ENCODE data around the gene GFER. TPM values are rescaled to one million over a fixed set of nuclear protein-coding genes. Genes with fewer than 3 reads are reported as not detected.

GFER gene
- total and polyA plus RNA-seq, 2 of the 8 experiments (the other 6 are each of a cell fraction or from before 2014, with no cell fraction given): 17.7 to 37.9 TPM

- Histone ChIP-seq H2BK15ac (ENCODE audit: low read length) (no peak overlapping the region), H3K18ac (ENCODE audit: extremely low read depth, low read length) (no peak overlapping the region), H3K4me3 (ENCODE audit: extremely low read depth in 1 of 4, insufficient read depth in 2 of 4, low read depth in 3 of 4, low read length in 4 of 4) (no peak overlapping the region), H3K56ac (replicated peaks; ENCODE audit: insufficient read length, low read depth, low read length) (no peak overlapping the region), H3K79me1 (ENCODE audit: low read depth, low read length) (no peaks in the 10 kb centered on the region), H3K27ac (ENCODE audit: low read depth, low read length) (no peak overlapping the region), H3K4ac (replicated peaks; ENCODE audit: insufficient read length, low read depth, low read length) (no peak overlapping the region), H2AK5ac (ENCODE audit: low read depth, low read length) (no peak overlapping the region), H3K79me2 (ENCODE audit: control insufficient read depth in 1 of 2, insufficient read depth in 2 of 2, low read length in 2 of 2) (no peaks in the 10 kb centered on the region), H3K4me2 (ENCODE audit: insufficient read depth in 1 of 2, low read depth in 2 of 2, low read length in 2 of 2) (no peak overlapping the region), H2BK120ac (replicated peaks; ENCODE audit: low read depth, low read length) (no peak overlapping the region), H2BK5ac (ENCODE audit: low read depth, low read length) (no peak overlapping the region), H2AFZ (ENCODE audit: low read length) (no peak overlapping the region), H4K8ac (ENCODE audit: extremely low read depth, insufficient read depth, low read length) (no peak overlapping the region), H4K5ac (ENCODE audit: insufficient read length, low read depth, low read length) (no peak overlapping the region), H3K9me3 (ENCODE audit: insufficient read depth in 2 of 2, low read depth in 1 of 2, low read length in 1 of 2) (no peaks in the 10 kb centered on the region), H3K14ac (ENCODE audit: insufficient read length) (no peak overlapping the region), H2BK12ac (ENCODE audit: low read depth, low read length) (no peak overlapping the region), H3K23ac (ENCODE audit: insufficient read length) (no peak overlapping the region), H3K9ac (replicated peaks in 1 of 4; ENCODE audit: extremely low read depth in 1 of 4, low read depth in 3 of 4, low read length in 3 of 4) (no peak overlapping the region), H3K4me1 (replicated peaks in 1 of 4; ENCODE audit: control insufficient read depth in 3 of 4, insufficient read depth in 4 of 4, low read length in 3 of 4) (peaks cover 0 to 3% (median 0%) of the 10 kb centered on the region in 4 experiments; a peak in 3 of 7 replicates), H4K91ac (replicated peaks; ENCODE audit: insufficient read length, low read length) (no peak overlapping the region), H3K23me2 (ENCODE audit: low read depth, low read length) (no peaks in the 10 kb centered on the region), H3K27me3 (replicated peaks in 1 of 4; ENCODE audit: control insufficient read depth in 3 of 4, extremely low read depth in 1 of 4, insufficient read depth in 3 of 4, low read length in 3 of 4) (no peaks in the 10 kb centered on the region), H4K20me1 (replicated peaks in 1 of 2; ENCODE audit: control insufficient read depth in 1 of 2, insufficient read depth in 2 of 2, low read length in 2 of 2) (peaks cover 0 to 4% of the 10 kb centered on the region in 2 experiments), H2BK20ac (ENCODE audit: low read length) (no peak overlapping the region), H3K36me3 (ENCODE audit: control insufficient read depth in 2 of 4, insufficient read depth in 4 of 4, low read length in 3 of 4) (no peaks in the 10 kb centered on the region)
- POLR2A ChIA-PET (ENCODE audit: partially characterized antibody): interaction anchor here (0.9 to 19.8 kb wide), 3 partner anchors 7 to 20 kb away, joined by 3 to 336 read pairs (median 165); partner anchors contain the start of genes MSRB1, NDUFB10, RNF151 and RPS2
- CTCF ChIA-PET (ENCODE audit: partially characterized antibody): interaction anchor here (1.4 to 6.5 kb wide), 3 partner anchors 9 to 87 kb away, joined by 5 to 62 read pairs (median 7); partner anchors contain the start of gene MSRB1
- TF ChIP-seq PHF8 (conservative IDR thresholded peaks at IDR 0.05; ENCODE audit: low read depth, low read length): no peak
- TF ChIP-seq ATF2 (IDR thresholded peaks at IDR 0.05; ENCODE audit: low read length): no peak
- no peak for TF ChIP-seq HDAC6 (IDR thresholded peaks at IDR 0.05; ENCODE audit: low read depth, low read length)
- TF ChIP-seq CBX8 (IDR thresholded peaks at IDR 0.05; ENCODE audit: borderline replicate concordance, low read depth, low read length): no peak
- no peak for TF ChIP-seq NRF1 (IDR thresholded peaks at IDR 0.05; ENCODE audit: low read depth, low read length)
- no peak for TF ChIP-seq NANOG (IDR thresholded peaks at IDR 0.05; ENCODE audit: insufficient read depth, low read depth, low read length, poor library complexity, severe bottlenecking)
- no peak for TF ChIP-seq CTBP2 (IDR thresholded peaks at IDR 0.05; ENCODE audit: borderline replicate concordance, insufficient read depth, insufficient read length, low read length)
- TF ChIP-seq RNF2 (IDR thresholded peaks at IDR 0.05; ENCODE audit: borderline replicate concordance, low read depth, low read length, missing control alignments, poor library complexity, severe bottlenecking): no peak
- 92% methylated on average over 19 of the region's 19 CpGs; no CpG with 5 or more reads in 1 of the 2 experiments for WGBS, 2 experiments (ENCODE audit: extremely low coverage in 1 of 2, insufficient coverage in 1 of 2, insufficient read length in 1 of 2, insufficient replicate concordance in 2 of 2, low coverage in 1 of 2, low lambda C conversion rate in 2 of 2, missing lambda C conversion rate in 1 of 2)
- FAIRE-seq: no peak
- no peak for DNase-seq (ENCODE audit: low read depth in 1 of 2, low spot score in 2 of 2)
Observed at GRCh38 chr16:1950559-1950958, 33.4 kb upstream of the GFER start.
